ENCODE results near the gene SGCE. TPM values are rescaled to one million over a fixed set of nuclear protein-coding genes. Genes with fewer than 3 reads are reported as not detected.
A peak's percentile ranks its signal among the peaks of the same experiment; 100 is the strongest.

The SGCE gene
- total and polyA plus RNA-seq, 10 of the 15 experiments (the other 5 are each of a cell fraction or from before 2014, with no cell fraction given) = 30.5 to 80.1 (median 49.2) TPM

DNA sequence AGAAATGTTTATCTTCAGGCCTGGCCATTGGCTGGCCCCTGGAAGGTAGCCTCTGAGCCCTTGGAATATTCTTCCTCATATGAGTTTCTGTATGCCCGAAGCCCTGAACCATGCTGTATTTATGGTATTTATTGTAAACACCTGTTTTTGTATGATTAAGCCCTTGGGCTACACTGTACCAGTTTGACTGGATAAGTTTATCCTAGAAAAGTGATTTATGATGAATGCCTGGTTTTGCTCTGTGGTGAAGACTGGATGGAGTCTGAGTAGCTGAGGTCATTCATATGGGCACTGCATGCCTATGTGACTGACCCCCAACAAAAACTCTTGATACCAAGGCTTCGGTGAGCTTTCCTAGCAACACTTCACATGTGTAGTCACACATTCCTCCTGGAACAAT lies 79.6 kb downstream of the SGCE start:
- H3K36me3 ChIP-seq (ENCODE audit: control insufficient read depth in 2 of 2, insufficient read depth in 2 of 2, low read length in 1 of 2) = no peaks in the 10 kb centered on the region; a peak in 1 of 4 replicates
- 75% methylated on average over 2 of the region's 2 CpGs for WGBS (ENCODE audit: insufficient coverage, insufficient replicate concordance, low lambda C conversion rate, missing lambda C conversion rate)
- no peaks in the 10 kb centered on the region for H3K4me1 ChIP-seq (ENCODE audit: control insufficient read depth, insufficient read depth, low read length)
- H3K27me3 ChIP-seq (replicated peaks in 1 of 2; ENCODE audit: control insufficient read depth in 2 of 2, insufficient read depth in 2 of 2, low read length in 1 of 2) = no peaks in the 10 kb centered on the region
- FAIRE-seq (no peak), DNase-seq (ENCODE audit: low read depth, low spot score) (no peak), ATAC-seq (no peak)
- RAD21 ChIA-PET (ENCODE audit: unreplicated experiment) = interaction anchor here (0.6 kb wide), 1 partner anchor 127 kb away, joined by 3 read pairs; no protein-coding TSS in a partner anchor
- in situ Hi-C loops (cut with MboI) = no loop called here
- CTCF ChIA-PET = no interaction called here
- no peak overlapping the region for H3K4me2 ChIP-seq (ENCODE audit: control insufficient read depth, insufficient read depth)
- H3K9ac ChIP-seq (ENCODE audit: control insufficient read depth, insufficient read depth, low read length) = no peak overlapping the region
- H3K9me3 ChIP-seq (replicated peaks; ENCODE audit: control insufficient read depth, insufficient read depth, low read length) = no peaks in the 10 kb centered on the region; the same call in none of the 3 replicates
- no peaks in the 10 kb centered on the region for H3K79me2 ChIP-seq (ENCODE audit: control insufficient read depth, insufficient read depth, low read length)
- no peak overlapping the region for H3K4me3 ChIP-seq
- SMC1A ChIA-PET (ENCODE audit: uncharacterized antibody, unreplicated experiment) = interaction anchor here (1.1 kb wide), 1 partner anchor 10 kb away, joined by 3 read pairs; no protein-coding TSS in a partner anchor
- intact Hi-C loops (cut with micrococcal nuclease; ENCODE audit: unreplicated experiment) = no loop called here
- no peak overlapping the region for H3K27ac ChIP-seq (ENCODE audit: control insufficient read depth, insufficient read depth)
- POLR2A ChIA-PET = no interaction called here
- TF ChIP-seq GATAD2B (conservative IDR thresholded peaks at IDR 0.05; ENCODE audit: low read depth) (no peak), SIX5 (IDR thresholded peaks at IDR 0.05; ENCODE audit: low read depth, low read length, severe bottlenecking) (no peak), BACH1 (IDR thresholded peaks at IDR 0.05; ENCODE audit: borderline replicate concordance) (no peak), SMC3 (IDR thresholded peaks at IDR 0.05; ENCODE audit: borderline replicate concordance, low read length) (no peak), SUPT20H (IDR thresholded peaks at IDR 0.05; ENCODE audit: borderline replicate concordance, control insufficient read depth, low read depth, low read length) (no peak)
- no peaks in the 10 kb centered on the region for H4K20me1 ChIP-seq (ENCODE audit: control insufficient read depth, insufficient read depth)
- no peak overlapping the region for H2AFZ ChIP-seq (ENCODE audit: control insufficient read depth, low read depth, low read length)
- no TSS peak for BruUV-seq (replicated peaks)

DNA sequence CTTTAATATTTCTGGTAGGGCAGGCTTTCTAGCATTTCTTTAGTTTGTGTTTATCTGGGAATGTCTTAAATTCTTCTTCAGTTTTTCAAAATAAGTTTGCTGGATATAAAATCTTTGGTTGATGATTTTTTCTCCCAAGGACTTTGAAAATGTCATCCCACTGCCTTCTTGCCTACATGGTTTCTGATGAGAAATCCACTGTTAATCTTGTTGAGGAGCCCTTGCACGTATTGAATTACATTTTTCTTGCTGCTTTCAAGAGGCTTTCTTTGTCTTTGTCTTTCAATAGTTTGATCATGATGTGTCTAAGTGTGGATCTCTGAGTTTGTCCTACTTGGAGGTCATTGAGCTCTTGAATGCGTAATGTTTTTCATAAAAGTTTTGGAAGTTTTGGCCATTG lies 80.3 kb downstream of the SGCE start:
- in situ Hi-C loops (cut with MboI) (no loop called here), intact Hi-C loops (cut with micrococcal nuclease; ENCODE audit: unreplicated experiment) (no loop called here)
- Histone ChIP-seq H3K79me2 (ENCODE audit: control insufficient read depth, insufficient read depth, low read length) (no peaks in the 10 kb centered on the region), H4K20me1 (ENCODE audit: control insufficient read depth, insufficient read depth) (no peaks in the 10 kb centered on the region), H3K4me2 (ENCODE audit: control insufficient read depth, insufficient read depth) (no peak overlapping the region), H3K27me3 (replicated peaks in 1 of 2; ENCODE audit: control insufficient read depth in 2 of 2, insufficient read depth in 2 of 2, low read length in 1 of 2) (no peaks in the 10 kb centered on the region), H3K9ac (ENCODE audit: control insufficient read depth, insufficient read depth, low read length) (no peak overlapping the region), H3K36me3 (ENCODE audit: control insufficient read depth in 2 of 2, insufficient read depth in 2 of 2, low read length in 1 of 2) (no peaks in the 10 kb centered on the region; a peak in 1 of 4 replicates), H2AFZ (ENCODE audit: control insufficient read depth, low read depth, low read length) (no peak overlapping the region), H3K27ac (ENCODE audit: control insufficient read depth, insufficient read depth) (no peak overlapping the region), H3K4me1 (ENCODE audit: control insufficient read depth, insufficient read depth, low read length) (no peaks in the 10 kb centered on the region), H3K4me3 (no peak overlapping the region), H3K9me3 (replicated peaks; ENCODE audit: control insufficient read depth, insufficient read depth, low read length) (no peaks in the 10 kb centered on the region; the same call in none of the 3 replicates)
- ATAC-seq (no peak), DNase-seq (ENCODE audit: low read depth, low spot score) (no peak), FAIRE-seq (no peak)
- SMC1A ChIA-PET (ENCODE audit: uncharacterized antibody, unreplicated experiment) = interaction anchor here (1.1 kb wide), 1 partner anchor 10 kb away, joined by 3 read pairs; no protein-coding TSS in a partner anchor
- CTCF ChIA-PET = interaction anchor here (0.7 kb wide), 1 partner anchor 512 kb away, joined by 3 read pairs; no protein-coding TSS in a partner anchor
- RAD21 ChIA-PET (ENCODE audit: unreplicated experiment) = no interaction called here
- POLR2A ChIA-PET = no interaction called here
- no TSS peak for BruUV-seq (replicated peaks)
- TF ChIP-seq CBX5 (IDR thresholded peaks at IDR 0.05; ENCODE audit: low read depth) = peak; percentile 64; the same call in 1 of the 2 replicates
- no peak for TF ChIP-seq ETV6 (conservative IDR thresholded peaks at IDR 0.05 in 1 of 2, IDR thresholded peaks at IDR 0.05 in 1 of 2; ENCODE audit: borderline replicate concordance in 1 of 2, low read depth in 1 of 2)
- 97% methylated on average over 2 of the region's 2 CpGs for WGBS (ENCODE audit: insufficient coverage, insufficient replicate concordance, low lambda C conversion rate, missing lambda C conversion rate)

Measured in GM12878 (cell line).